Hepatocyte (in vitro differentiated cells): ENCODE results near the gene MED13L. TPM values are rescaled to one million over a fixed set of nuclear protein-coding genes. Genes with fewer than 3 reads are reported as not detected.

ENCODE experiments used
- DNase-seq: peaks from one replicate; pipeline ENCODE4 v3.0.0-alpha.2; 2016; ENCODE audit warnings: low spot score
- H2AFZ ChIP-seq: fragments of 200-600 bp; sonication (generic); 2 replicates; pipeline ENCODE4 v1.6.0; 2016; ENCODE audit warnings: antibody characterized with exemption, mild to moderate bottlenecking
- H3K27ac ChIP-seq: fragments of 200-600 bp; sonication (generic); 2 replicates; pipeline ENCODE4 v1.5.1; 2016; ENCODE audit warnings: mild to moderate bottlenecking
- H3K27me3 ChIP-seq: fragments of 200-600 bp; sonication (generic); 2 replicates; pipeline ENCODE4 v1.6.1; 2016
- H3K36me3 ChIP-seq: fragments of 200-600 bp; sonication (generic); replicated peaks from 2 replicates; pipeline ENCODE4 v1.5.1; 2016; ENCODE audit warnings: low read depth; ENCODE audit not compliant: insufficient read depth
- H3K4me1 ChIP-seq: fragments of 200-600 bp; sonication (generic); 2 replicates; pipeline ENCODE4 v1.5.1; 2016; ENCODE audit warnings: mild to moderate bottlenecking, moderate library complexity; ENCODE audit not compliant: insufficient read depth
- H3K4me2 ChIP-seq: fragments of 200-600 bp; sonication (generic); 2 replicates; pipeline ENCODE4 v1.6.0; 2016
- H3K4me3 ChIP-seq: fragments of 200-600 bp; sonication (generic); 2 replicates; pipeline ENCODE4 v1.5.1; 2016; ENCODE audit warnings: mild to moderate bottlenecking
- H3K79me2 ChIP-seq: fragments of 200-600 bp; sonication (generic); 2 replicates; pipeline ENCODE4 v1.6.0; 2017; ENCODE audit warnings: mild to moderate bottlenecking
- H3K9me2 ChIP-seq: fragments of 200-600 bp; sonication (generic); replicated peaks from 2 replicates; pipeline ENCODE4 v1.6.0; 2017; ENCODE audit warnings: mild to moderate bottlenecking; ENCODE audit not compliant: insufficient read depth
- H3K9me3 ChIP-seq: fragments of 200-600 bp; sonication (generic); 2 replicates; pipeline ENCODE4 v1.5.1; 2016; ENCODE audit warnings: low read depth, mild to moderate bottlenecking
- H4K20me1 ChIP-seq: fragments of 200-600 bp; sonication (generic); 2 replicates; pipeline ENCODE4 v1.6.0; 2016; ENCODE audit warnings: mild to moderate bottlenecking; ENCODE audit not compliant: insufficient read depth, poor library complexity, severe bottlenecking
- EZH2 ChIP-seq: fragments of 200-600 bp; sonication (generic); IDR thresholded peaks from 2 replicates; pipeline ENCODE4 v1.6.1; 2016; ENCODE audit warnings: antibody characterized with exemption, mild to moderate bottlenecking, borderline replicate concordance
- EZH2phosphoT487 ChIP-seq: fragments of 200-600 bp; sonication (generic); IDR thresholded peaks from one replicate; pipeline ENCODE4 v1.6.1; 2018; ENCODE audit warnings: antibody characterized with exemption, mild to moderate bottlenecking, low read depth, moderate library complexity; ENCODE audit not compliant: unreplicated experiment, severe bottlenecking
- WGBS: methylation state at CpG from one replicate; pipeline ENCODE4 v1.1.6; 2016; ENCODE audit warnings: low lambda C conversion rate; ENCODE audit errors: missing lambda C conversion rate; 5-methylcytosine and 5-hydroxymethylcytosine counted together
- polyA plus RNA-seq: library from polyadenylated mRNA; unstranded; fragments of >200 nt; fragmentation: Nextera tagmentation; extraction: Ambion mirVana; gene quantifications from 2 replicates; pipeline ENCODE4 v1.2.1, GENCODE V29; 2016
- total RNA-seq: library from RNA; depleted of rRNA; stranded (reverse); fragments of >200 nt; gene quantifications from 2 replicates; pipeline ENCODE4 v1.2.3, GENCODE V29; 2014
- TF ChIP-seq, protein P1 (sequence below): fragments of 200-600 bp; sonication (generic); IDR thresholded peaks from 2 replicates; pipeline ENCODE4 v1.5.1; 2016; ENCODE audit warnings: antibody characterized with exemption, mild to moderate bottlenecking; ENCODE audit not compliant: poor library complexity

The MED13L gene
- total and polyA plus RNA-seq, 2 experiments from 2014 or later, result 23.7 to 135 TPM

DNA sequence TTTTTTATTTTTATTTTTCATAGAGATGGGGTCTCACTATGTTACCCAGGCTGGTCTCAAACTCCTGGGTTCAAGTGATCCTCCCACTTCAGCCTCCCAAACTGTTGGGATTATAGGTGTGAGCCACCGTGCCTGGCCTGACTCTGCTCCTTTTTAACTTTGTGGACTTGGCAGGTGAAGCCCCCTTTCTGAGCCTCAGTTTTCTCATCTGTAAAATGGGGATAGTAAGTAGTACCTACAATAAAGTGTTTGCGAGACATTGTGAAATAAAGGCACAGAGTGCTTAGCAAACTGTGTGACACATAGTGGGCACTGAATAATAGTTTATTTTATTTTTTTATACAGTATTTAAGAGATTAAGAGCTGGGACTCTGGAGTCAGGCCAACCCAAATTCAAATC is 21.1 kb upstream of the MED13L start:
- TF ChIP-seq EZH2phosphoT487, result no peak
- TF ChIP-seq, protein P1, sequence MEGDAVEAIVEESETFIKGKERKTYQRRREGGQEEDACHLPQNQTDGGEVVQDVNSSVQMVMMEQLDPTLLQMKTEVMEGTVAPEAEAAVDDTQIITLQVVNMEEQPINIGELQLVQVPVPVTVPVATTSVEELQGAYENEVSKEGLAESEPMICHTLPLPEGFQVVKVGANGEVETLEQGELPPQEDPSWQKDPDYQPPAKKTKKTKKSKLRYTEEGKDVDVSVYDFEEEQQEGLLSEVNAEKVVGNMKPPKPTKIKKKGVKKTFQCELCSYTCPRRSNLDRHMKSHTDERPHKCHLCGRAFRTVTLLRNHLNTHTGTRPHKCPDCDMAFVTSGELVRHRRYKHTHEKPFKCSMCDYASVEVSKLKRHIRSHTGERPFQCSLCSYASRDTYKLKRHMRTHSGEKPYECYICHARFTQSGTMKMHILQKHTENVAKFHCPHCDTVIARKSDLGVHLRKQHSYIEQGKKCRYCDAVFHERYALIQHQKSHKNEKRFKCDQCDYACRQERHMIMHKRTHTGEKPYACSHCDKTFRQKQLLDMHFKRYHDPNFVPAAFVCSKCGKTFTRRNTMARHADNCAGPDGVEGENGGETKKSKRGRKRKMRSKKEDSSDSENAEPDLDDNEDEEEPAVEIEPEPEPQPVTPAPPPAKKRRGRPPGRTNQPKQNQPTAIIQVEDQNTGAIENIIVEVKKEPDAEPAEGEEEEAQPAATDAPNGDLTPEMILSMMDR, result no peak
- Histone ChIP-seq H3K79me2 (no peaks in the 10 kb centered on the region), H3K9me2 (no peaks in the 10 kb centered on the region), H3K4me2 (no peak overlapping the region), H3K4me1 (peaks cover 5% of the 10 kb centered on the region), H3K36me3 (no peaks in the 10 kb centered on the region), H3K27ac (no peak overlapping the region), H3K9me3 (no peaks in the 10 kb centered on the region), H3K4me3 (no peak overlapping the region), H2AFZ (no peak overlapping the region), H3K27me3 (no peaks in the 10 kb centered on the region), H4K20me1 (no peaks in the 10 kb centered on the region)
- no peak for DNase-seq
- WGBS, result 91% methylated on average over 2 of the region's 2 CpGs

DNA sequence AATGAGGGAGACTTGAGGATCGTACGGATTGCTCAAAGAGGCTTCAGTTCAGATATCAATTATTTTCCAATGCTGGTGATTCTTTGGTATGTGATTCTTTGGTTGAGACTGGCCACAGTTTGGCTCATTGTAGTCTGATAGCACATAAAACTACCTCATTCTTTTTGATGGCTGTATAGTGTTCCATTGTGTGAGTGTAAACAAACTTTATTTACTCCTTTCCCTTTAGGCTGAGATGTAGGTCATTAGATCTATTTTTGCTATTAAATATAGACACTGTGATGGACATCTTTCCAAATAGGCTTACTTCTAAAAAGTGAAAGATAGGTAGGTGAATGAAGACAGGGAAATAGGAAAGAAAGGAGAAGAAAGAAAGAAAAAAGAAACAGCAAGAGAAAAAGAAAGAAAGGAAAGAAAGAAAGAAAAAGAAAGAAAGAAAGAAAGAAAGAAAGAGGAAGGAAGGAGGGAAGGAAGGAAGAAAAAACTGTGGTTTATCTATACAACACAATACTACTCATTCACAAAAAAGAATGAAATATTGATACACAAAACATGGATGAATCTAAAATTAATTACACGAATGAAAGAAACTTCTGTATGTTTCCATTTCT is 19.8 kb upstream of the MED13L start:
- no peak for DNase-seq
- no peak overlapping the region for H3K4me2 ChIP-seq
- TF ChIP-seq EZH2 (no peak), EZH2phosphoT487 (no peak)
- TF ChIP-seq, protein P1, result no peak
- WGBS, result 95% methylated on average over 3 of the region's 3 CpGs
- no peak overlapping the region for H3K27ac ChIP-seq
- no peak overlapping the region for H2AFZ ChIP-seq
- no peaks in the 10 kb centered on the region for H3K79me2 ChIP-seq
- H3K4me3 ChIP-seq, result no peak overlapping the region
- no peaks in the 10 kb centered on the region for H4K20me1 ChIP-seq
- H3K27me3 ChIP-seq, result no peaks in the 10 kb centered on the region
- H3K36me3 ChIP-seq, result no peaks in the 10 kb centered on the region
- H3K9me3 ChIP-seq, result no peaks in the 10 kb centered on the region
- H3K9me2 ChIP-seq, result no peaks in the 10 kb centered on the region
- H3K4me1 ChIP-seq, result peaks cover 5% of the 10 kb centered on the region

DNA sequence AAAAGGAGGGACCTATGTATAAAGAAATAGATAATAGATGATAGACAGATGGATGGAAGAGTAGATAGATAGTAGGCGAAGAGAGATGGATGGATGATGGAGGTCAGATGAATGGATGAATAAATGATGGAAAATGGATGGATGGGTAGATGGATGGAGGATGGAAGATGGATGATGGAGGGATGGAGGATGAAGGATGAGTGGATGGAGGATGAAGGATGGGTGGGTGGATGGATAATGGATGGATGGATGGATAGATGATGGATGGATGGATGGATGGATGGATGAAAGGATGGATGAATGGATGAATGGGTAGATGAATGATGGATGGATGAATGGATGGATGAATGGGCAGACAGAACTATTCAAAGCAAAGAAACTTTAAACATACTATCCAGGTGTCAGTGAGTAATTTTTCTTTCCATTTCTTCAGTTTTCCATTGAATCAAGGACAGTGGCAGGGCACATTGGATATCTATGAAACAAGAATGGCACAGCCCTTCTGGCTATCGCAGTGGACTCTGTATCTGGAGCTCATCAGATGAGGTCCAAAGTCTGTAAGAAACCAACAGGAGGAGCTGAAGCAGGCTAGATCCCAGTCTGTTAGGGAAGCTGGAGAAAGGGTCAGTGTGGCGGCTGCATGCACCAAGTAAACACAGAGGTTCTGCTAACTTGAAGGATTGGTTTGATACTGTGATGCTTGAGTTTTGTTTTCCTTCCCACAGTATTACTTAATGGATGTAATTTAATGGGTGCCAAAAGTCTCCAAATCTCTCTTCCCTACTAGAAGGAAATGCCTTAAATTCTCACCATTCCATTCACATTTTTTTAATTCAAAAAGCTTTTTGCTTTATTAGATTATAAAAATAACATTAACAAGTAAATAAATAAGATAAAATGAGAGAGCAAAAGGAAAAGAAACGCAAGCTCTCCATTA is 18.1 kb upstream of the MED13L start:
- WGBS, result 83% methylated on average over 4 of the region's 4 CpGs
- Histone ChIP-seq H2AFZ (no peak overlapping the region), H3K27me3 (no peaks in the 10 kb centered on the region), H3K36me3 (no peaks in the 10 kb centered on the region), H3K79me2 (no peaks in the 10 kb centered on the region), H3K4me1 (peaks cover 5% of the 10 kb centered on the region), H3K9me3 (no peaks in the 10 kb centered on the region), H3K27ac (no peak overlapping the region), H3K9me2 (no peaks in the 10 kb centered on the region), H3K4me2 (no peak overlapping the region), H4K20me1 (no peaks in the 10 kb centered on the region), H3K4me3 (no peak overlapping the region)
- peak; percentile 43 for DNase-seq
- TF ChIP-seq EZH2phosphoT487, result no peak
- TF ChIP-seq EZH2, result no peak
- TF ChIP-seq, protein P1, result no peak
